ENCODE results near the gene ZNF197.
"Not testable (repeated sequence)": the region's sequence is repeated elsewhere in the genome, so short reads cannot be mapped to it uniquely, and the experiment has no call there.

Gene ZNF197

DNA sequence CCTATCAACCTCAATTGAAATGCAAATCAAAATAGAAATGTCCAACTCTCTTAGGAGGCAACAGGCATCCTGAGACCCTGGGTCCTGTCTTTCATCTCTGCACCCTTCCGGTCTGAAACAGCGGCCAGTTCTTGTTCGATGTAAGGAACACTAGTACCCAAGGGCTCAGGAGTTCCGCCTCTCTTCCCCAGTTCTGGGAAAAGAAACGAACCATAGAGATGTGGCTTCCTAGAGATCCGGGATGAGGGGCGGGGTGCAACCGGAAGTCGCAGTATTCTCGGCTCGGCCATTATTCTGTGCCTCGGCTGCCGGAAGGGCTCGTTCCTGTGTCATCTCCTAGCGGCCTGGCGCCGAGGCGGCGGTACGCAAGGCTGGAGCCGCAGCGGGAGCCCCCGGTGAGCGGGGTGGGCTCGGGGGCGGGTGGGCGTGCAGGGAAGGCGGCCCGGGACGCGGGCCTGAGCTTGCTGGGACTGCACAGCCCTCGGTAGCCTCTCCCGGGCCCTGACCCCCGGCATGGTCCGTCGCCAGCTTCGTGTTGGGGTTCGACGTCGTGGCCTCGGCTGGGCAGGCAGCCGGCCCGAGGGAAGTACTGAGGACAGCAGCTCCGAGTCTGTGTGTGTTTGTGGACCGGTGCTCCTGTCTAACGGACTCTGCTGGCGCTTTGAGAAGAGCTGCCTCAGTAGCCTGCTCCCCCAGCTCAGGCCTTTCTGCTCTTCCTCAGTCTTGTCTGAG, at the start of gene ZNF197:
Gene ZNF197 (plus strand): TSS at position 288 of the 732 bp plus-strand sequence. CDS start 4,119 bp downstream, outside the sequence.
- peak; percentile 17 to 24 for DNase-seq (ENCODE audit: low read depth in 2 of 2, low spot score in 1 of 2)

- DNase-seq (ENCODE audit: low read depth in 2 of 2, low spot score in 1 of 2): no peak
Observed at GRCh38 chr3:44576613-44577012, 48.2 kb upstream of the ZNF197 start.

GRCh38 chr3:44577354-44577952, 47.4 kb upstream of the ZNF197 start:
- DNase-seq (ENCODE audit: low read depth in 2 of 2, low spot score in 1 of 2): not testable (repeated sequence)

DNA sequence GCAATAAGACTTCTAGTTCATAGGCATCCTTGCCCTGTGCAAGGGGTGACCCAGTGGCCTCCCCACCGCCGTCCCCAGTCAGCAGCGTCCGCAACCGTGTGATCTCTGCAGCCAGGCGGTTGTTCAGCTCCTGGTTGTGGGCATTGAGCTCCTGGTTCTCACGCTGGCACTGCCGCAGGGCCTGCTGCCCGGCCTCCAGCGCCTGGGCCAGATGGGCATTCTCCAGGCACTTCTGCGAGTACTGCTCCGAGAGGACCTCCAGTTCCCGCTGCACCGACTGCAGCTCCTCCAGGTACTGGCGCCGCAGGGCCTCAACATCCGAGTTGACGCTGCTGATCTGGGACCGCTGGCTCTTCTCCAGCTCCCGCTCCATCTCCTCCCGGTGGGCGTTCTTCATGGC, 46.5 kb upstream of the ZNF197 start:
- DNase-seq (ENCODE audit: low read depth in 2 of 2, low spot score in 1 of 2): not testable (repeated sequence)

DNA sequence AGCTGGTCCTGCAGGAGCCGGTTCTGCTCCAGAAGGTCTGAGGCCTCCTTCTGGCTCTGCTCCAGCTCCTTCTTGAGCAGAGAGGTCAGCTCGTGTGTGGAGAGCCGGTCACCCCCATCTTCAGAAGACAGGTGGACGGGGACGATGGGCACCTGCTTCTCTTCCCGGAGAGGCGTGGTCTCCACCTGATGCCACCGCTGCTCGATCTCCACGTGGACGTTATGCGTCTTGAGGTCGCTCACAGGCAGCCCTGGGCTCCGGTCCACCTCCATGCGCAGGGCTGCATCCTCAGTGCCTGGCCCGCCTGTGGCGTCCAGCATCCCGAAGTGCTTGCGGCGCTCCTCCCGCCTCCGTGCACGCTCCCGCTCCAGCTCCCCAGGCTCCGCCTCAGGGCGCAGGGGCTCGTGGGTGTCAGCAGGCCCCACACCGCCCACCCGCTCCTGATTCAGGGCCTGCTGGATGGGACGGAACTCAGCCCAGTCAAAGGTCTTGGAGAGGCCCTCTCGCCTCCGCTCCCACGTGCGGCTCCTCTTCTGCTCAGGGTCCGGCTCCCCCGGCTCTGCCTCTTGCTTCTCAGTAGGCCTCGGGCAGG, 45.8 kb upstream of the ZNF197 start:
- not testable (repeated sequence) for DNase-seq (ENCODE audit: low read depth in 2 of 2, low spot score in 1 of 2)

GRCh38 chr3:44579749-44580148, 45.1 kb upstream of the ZNF197 start:
- not testable (repeated sequence) for DNase-seq (ENCODE audit: low read depth in 2 of 2, low spot score in 1 of 2)

DNA sequence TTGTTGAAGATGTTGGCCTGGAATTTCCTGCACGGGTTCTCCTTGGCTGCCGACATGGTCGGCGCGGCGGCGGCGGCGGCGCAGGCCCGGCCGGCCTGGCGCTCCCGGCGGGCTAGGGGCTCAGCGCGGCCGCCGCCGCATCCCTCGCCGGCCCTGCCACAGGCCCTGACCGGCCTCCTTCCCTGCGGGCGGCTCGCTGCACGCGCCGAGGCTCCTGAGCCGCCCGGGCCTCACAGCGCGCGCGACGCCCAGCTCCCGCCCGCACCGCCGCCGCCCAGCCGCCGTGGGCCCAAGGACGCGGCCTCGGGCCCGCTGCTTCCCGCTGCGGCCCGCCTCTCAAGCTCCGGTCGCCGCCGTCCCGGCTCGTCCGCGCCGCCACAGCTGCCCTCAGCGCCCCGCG, 43.9 kb upstream of the ZNF197 start:
- DNase-seq (ENCODE audit: low read depth in 2 of 2, low spot score in 1 of 2): not testable (repeated sequence)

DNA sequence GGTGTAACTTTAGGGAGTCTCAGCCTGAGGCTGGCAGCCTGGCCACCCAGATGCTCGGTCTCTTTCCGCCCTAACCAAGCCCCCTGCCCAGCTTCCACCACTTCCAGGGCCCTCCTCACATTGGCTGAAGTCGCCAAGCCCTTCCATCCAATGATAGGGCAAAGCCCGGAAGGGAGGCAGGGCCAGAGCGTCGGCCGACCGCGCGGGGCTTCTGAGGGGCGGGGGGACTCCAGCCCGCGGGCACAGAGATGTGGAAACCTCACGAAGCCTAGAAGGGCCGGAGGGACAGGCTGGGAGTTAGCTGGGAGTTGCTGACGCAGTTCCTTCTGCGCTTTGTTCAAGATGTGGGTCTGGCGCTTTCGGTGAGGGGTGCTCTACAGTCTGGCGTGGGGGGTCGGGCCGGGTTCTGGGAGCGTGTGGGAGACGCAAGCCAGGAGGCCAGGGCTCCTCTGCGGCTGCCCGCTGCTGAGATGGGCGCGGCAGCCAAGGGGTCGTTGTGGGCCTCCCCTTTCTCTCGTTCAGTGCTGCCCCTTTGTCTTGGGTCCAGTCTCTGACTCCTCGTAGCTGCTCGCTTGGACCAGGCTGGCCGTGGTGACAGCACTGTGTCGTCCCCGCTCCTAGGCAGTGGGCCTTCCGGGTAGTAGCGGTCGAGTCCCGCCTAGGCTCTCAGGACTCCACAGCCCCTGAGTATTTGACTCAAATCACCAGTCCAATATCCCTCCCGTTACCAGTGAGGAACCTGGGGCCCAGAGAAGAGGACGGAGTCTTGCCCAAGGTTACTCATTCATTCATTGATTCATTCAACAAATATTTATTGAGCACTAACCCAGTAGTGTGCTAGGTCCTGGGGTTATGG, 40.0 kb upstream of the ZNF197 start, which contains the start of gene ZNF660:
Gene ZNF660 (plus strand): TSS at position 319 of the 856 bp plus-strand sequence. CDS start 9,230 bp downstream, outside the sequence.
- DNase-seq (ENCODE audit: low read depth in 2 of 2, low spot score in 1 of 2): no peak

- DNase-seq (ENCODE audit: low read depth in 2 of 2, low spot score in 1 of 2): no peak
Observed at GRCh38 chr3:44596621-44597020, 28.2 kb upstream of the ZNF197 start.

DNA sequence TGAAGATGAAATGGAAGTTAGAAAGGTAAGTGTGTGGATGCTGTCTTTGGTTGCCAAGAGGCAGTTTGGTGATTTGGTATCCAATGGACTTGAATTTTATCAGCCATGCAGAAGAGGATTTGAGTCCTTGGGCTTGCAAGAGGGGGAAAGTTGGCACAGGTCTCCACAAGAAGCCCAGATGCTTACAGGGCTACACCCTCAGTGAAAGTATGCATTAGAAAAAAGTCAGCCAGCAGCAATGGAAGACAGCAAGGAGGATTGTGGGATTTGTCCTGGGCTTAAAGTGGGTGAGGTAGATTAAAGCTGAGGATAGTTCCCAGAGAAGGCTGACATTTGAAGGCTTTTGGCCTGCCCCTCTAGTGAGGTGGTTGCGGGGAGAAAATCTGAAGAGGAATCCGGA, 23.1 kb upstream of the ZNF197 start:
- DNase-seq (ENCODE audit: low read depth in 2 of 2, low spot score in 1 of 2): no peak

DNA sequence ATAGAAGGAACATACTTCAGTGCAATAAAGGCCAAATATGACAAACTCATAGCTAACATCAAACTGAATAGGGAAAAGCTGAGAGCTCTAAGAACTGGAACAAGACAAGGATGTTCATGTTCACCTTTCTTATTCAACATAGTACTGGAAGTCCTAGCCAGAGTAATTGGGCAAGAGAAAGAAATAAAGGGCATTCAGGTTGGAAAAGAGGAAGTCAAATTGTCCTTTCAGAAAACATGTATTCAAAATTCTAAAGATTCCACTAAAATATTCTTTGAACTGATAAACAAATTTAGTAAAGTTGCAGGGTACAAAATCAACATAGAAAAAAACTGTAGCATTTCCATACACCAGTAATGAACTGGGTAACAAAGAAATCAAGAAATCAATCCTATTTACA, 12.2 kb upstream of the ZNF197 start:
- no peak for DNase-seq (ENCODE audit: low read depth in 2 of 2, low spot score in 1 of 2)

GRCh38 chr3:44628716-44629115, 3.9 kb downstream of the ZNF197 start:
- DNase-seq (ENCODE audit: low read depth in 2 of 2, low spot score in 1 of 2): no peak

GRCh38 chr3:44632193-44632592, 7.4 kb downstream of the ZNF197 start:
- DNase-seq (ENCODE audit: low read depth in 2 of 2, low spot score in 1 of 2): no peak

DNA sequence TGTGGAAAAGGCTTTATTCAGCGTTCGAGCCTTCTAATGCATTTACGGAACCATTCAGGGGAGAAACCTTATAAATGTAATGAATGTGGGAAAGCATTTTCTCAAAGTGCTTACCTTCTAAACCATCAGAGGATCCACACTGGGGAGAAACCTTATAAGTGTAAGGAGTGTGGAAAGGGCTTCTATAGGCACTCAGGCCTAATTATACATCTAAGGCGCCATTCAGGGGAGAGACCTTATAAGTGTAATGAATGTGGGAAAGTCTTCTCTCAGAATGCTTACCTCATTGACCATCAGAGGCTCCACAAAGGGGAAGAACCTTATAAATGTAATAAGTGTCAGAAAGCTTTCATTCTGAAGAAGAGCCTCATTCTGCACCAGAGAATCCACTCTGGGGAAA, 17.5 kb downstream of the ZNF197 start:
- DNase-seq (ENCODE audit: low read depth in 2 of 2, low spot score in 1 of 2): no peak

DNA sequence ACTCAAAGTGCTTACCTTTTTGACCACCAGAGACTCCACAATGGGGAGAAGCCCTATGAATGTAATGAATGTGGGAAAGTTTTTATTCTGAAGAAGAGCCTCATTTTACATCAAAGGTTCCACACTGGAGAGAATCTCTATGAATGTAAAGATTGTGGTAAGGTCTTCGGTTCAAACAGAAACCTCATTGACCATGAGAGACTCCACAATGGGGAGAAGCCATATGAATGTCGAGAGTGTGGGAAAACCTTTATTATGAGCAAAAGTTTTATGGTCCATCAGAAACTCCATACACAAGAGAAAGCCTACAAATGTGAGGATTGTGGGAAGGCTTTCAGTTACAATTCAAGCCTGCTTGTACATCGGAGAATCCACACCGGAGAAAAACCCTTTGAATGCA, 18.2 kb downstream of the ZNF197 start:
- DNase-seq (ENCODE audit: low read depth in 2 of 2, low spot score in 1 of 2): no peak

DNA sequence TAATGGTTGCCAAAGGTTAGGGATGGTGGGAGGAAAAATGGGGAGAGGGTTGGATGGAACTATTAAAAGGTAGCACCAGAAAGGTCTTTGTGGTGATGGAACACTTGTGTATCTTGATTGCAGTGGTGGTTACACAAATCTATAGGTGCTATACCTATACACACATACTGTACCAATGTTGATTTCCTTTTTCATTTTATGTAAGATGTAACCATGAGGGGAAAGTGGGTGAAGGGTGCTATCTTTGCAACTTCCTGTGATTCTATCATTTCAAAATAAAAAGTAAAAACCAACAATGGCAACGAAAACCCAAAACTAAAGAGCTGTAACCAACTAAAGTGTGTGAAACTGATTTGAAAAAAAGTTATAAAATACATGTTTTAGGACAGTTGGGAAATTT, 22.9 kb downstream of the ZNF197 start:
- DNase-seq (ENCODE audit: low read depth in 2 of 2, low spot score in 1 of 2): no peak

- DNase-seq (ENCODE audit: low read depth in 2 of 2, low spot score in 1 of 2): no peak
Observed at GRCh38 chr3:44648564-44649229, 23.9 kb downstream of the ZNF197 start, which contains the start of gene ZNF35. TSS of gene ZNF35 (plus strand) at chr3:44648732. CDS start at chr3:44651068, 2,336 bp downstream.

GRCh38 chr3:44649709-44650108, 24.9 kb downstream of the ZNF197 start:
- no peak for DNase-seq (ENCODE audit: low read depth in 2 of 2, low spot score in 1 of 2)

GRCh38 chr3:44654039-44654438, 29.2 kb downstream of the ZNF197 start:
- DNase-seq (ENCODE audit: low read depth in 2 of 2, low spot score in 1 of 2): no peak

- DNase-seq (ENCODE audit: low read depth in 2 of 2, low spot score in 1 of 2): no peak
Observed at GRCh38 chr3:44659015-44659414, 34.2 kb downstream of the ZNF197 start.

- DNase-seq (ENCODE audit: low read depth in 2 of 2, low spot score in 1 of 2): no peak
Observed at GRCh38 chr3:44659434-44659833, 34.6 kb downstream of the ZNF197 start.
